ENCODE results near the gene LANCL2. TPM values are rescaled to one million over a fixed set of nuclear protein-coding genes. Genes with fewer than 3 reads are reported as not detected.

LANCL2 gene
- total RNA-seq, 1 experiment from 2014 or later: 21.8 TPM

DNA sequence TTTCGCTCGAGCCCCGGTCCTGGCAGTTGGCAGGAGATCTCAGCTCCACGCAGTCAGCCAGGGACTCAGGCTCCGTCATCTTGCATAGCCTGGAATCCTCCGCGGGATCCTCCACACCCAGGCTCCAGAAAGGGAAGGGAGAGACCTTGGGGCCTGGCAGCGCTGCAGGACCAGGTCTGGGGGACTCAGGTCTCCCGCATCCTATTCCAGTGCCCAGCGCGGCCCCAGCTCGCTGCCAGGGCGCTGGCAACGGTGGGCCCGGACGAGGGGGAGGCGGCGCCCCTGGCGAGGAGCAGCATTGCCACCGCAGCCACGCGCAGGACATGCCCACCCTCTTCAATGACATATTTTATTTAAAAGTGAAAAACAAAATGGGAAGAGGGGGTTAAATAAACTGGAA is 83.4 kb downstream of the LANCL2 start:
- Histone ChIP-seq H3K4me3 (no peak overlapping the region), H3K79me2 (ENCODE audit: low read depth) (no peaks in the 10 kb centered on the region), H4K20me1 (ENCODE audit: insufficient read depth) (no peaks in the 10 kb centered on the region; the same call in 1 of the 2 replicates), H3K27me3 (ENCODE audit: insufficient read depth, low read depth) (no peaks in the 10 kb centered on the region), H3K36me3 (ENCODE audit: low read depth) (no peaks in the 10 kb centered on the region), H3K9me2 (ENCODE audit: insufficient read depth) (no peaks in the 10 kb centered on the region), H3K4me1 (replicated peaks; ENCODE audit: insufficient read depth) (no peaks in the 10 kb centered on the region), H3K4me2 (no peak overlapping the region), H3K27ac (no peak overlapping the region), H3K9me3 (ENCODE audit: insufficient read depth, low read depth) (no peaks in the 10 kb centered on the region; the same call in 1 of the 2 replicates), H3F3A (ENCODE audit: insufficient read depth, low read depth) (0 out of 2 replicates have a peak, but pooled peaks cover 3% of the 10 kb centered on the region), H2AFZ (no peak overlapping the region)
- no peak for DNase-seq
- ChIA-PET POLR2A (ENCODE audit: unreplicated experiment) (no interaction called here), CTCF (no interaction called here)
- BruUV-seq (replicated peaks): no TSS peak
- intact Hi-C loops (cut with micrococcal nuclease; ENCODE audit: unreplicated experiment): no loop called here
- TF ChIP-seq, protein P1, sequence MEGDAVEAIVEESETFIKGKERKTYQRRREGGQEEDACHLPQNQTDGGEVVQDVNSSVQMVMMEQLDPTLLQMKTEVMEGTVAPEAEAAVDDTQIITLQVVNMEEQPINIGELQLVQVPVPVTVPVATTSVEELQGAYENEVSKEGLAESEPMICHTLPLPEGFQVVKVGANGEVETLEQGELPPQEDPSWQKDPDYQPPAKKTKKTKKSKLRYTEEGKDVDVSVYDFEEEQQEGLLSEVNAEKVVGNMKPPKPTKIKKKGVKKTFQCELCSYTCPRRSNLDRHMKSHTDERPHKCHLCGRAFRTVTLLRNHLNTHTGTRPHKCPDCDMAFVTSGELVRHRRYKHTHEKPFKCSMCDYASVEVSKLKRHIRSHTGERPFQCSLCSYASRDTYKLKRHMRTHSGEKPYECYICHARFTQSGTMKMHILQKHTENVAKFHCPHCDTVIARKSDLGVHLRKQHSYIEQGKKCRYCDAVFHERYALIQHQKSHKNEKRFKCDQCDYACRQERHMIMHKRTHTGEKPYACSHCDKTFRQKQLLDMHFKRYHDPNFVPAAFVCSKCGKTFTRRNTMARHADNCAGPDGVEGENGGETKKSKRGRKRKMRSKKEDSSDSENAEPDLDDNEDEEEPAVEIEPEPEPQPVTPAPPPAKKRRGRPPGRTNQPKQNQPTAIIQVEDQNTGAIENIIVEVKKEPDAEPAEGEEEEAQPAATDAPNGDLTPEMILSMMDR (conservative IDR thresholded peaks at IDR 0.05): no peak
- TF ChIP-seq EZH2 (IDR thresholded peaks at IDR 0.05; ENCODE audit: low read depth): no peak

DNA sequence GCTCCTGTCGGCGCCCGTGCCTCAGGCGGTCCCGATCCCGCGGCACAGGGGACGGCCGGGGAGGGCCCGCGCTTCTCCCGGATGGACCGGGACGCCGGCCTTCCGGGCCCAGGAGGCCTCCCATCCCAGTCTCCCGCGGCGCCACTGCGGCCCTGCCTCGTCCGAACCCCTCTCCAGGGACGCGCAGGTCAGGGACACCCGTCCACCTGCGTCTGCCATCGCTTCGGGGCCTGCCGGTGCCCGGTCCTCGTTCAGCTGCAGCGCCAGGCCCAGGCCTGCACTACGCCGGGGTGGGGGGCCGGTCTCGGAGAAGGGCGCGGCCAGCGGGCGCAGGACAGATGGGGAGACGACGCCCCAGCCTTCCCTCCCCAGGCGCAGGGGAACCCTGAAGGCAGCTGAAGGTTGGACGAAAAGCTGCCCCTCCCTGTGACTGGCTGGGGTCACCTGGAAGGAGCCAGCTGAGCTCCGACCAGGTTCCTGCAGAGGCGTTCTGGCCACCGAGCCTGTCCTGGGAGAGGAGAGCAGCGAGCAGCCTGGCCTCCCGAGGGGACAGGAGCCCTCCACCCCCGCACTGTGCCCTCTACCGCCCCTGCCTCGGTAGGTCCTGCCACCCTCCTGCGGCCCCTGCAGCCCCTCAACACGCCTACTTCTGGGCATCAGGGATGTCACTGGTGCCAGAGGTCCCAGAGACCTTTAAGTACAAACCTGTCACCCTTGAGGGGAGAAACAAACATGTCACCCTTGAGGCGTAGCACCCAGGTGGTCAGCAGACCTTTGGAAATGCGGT is 84.3 kb downstream of the LANCL2 start:
- no peaks in the 10 kb centered on the region for H3K4me1 ChIP-seq (replicated peaks; ENCODE audit: insufficient read depth)
- no TSS peak for BruUV-seq (replicated peaks)
- no peaks in the 10 kb centered on the region; the same call in 1 of the 2 replicates for H4K20me1 ChIP-seq (ENCODE audit: insufficient read depth)
- no peak for DNase-seq
- no peaks in the 10 kb centered on the region for H3K27me3 ChIP-seq (ENCODE audit: insufficient read depth, low read depth)
- H2AFZ ChIP-seq: no peak overlapping the region
- no peak overlapping the region for H3K4me3 ChIP-seq
- no peaks in the 10 kb centered on the region; the same call in 1 of the 2 replicates for H3K9me3 ChIP-seq (ENCODE audit: insufficient read depth, low read depth)
- no peaks in the 10 kb centered on the region for H3K36me3 ChIP-seq (ENCODE audit: low read depth)
- no peak overlapping the region for H3K27ac ChIP-seq
- ChIA-PET CTCF (no interaction called here), POLR2A (ENCODE audit: unreplicated experiment) (no interaction called here)
- TF ChIP-seq, protein P1 (conservative IDR thresholded peaks at IDR 0.05): no peak
- no peak for TF ChIP-seq EZH2 (IDR thresholded peaks at IDR 0.05; ENCODE audit: low read depth)
- no peak overlapping the region for H3K4me2 ChIP-seq
- intact Hi-C loops (cut with micrococcal nuclease; ENCODE audit: unreplicated experiment): no loop called here
- H3F3A ChIP-seq (ENCODE audit: insufficient read depth, low read depth): 0 out of 2 replicates have a peak, but pooled peaks cover 3% of the 10 kb centered on the region
- no peaks in the 10 kb centered on the region for H3K79me2 ChIP-seq (ENCODE audit: low read depth)
- no peaks in the 10 kb centered on the region for H3K9me2 ChIP-seq (ENCODE audit: insufficient read depth)

DNA sequence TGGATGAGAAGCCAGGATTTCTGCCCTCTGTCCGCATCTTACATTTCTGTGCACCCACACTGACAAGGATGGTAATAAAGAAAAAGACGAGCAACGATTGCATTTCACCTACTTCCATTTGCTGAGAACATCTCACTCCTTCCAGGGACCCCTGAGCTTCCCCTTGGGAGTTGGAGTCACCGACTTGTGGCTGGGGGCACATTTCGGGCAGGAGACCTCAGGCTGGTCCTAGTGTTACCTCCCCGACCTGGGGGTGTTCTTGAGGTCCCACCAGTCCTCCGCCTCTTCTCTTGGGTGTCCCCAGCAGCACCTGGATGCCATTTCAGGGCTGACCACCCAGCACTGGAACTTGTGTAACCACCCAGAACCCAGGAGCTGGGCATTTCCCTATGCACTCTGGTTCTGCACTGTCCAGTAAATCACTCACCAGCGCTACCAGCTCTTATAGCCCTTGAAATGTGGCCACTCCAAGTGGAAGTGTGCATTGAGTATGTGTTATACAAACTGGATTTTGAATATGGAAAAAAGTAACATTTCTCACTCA is 84.9 kb downstream of the LANCL2 start:
- CTCF ChIA-PET: no interaction called here
- no peak for DNase-seq
- Histone ChIP-seq H3F3A (ENCODE audit: insufficient read depth, low read depth) (no peaks in the 10 kb centered on the region), H2AFZ (no peak overlapping the region), H3K4me3 (no peak overlapping the region), H3K36me3 (ENCODE audit: low read depth) (peaks cover 2% of the 10 kb centered on the region; the same call in 1 of the 2 replicates), H3K4me1 (replicated peaks; ENCODE audit: insufficient read depth) (no peaks in the 10 kb centered on the region), H3K27ac (no peak overlapping the region), H3K4me2 (no peak overlapping the region), H3K9me2 (ENCODE audit: insufficient read depth) (no peaks in the 10 kb centered on the region), H4K20me1 (ENCODE audit: insufficient read depth) (no peaks in the 10 kb centered on the region; the same call in 1 of the 2 replicates), H3K27me3 (ENCODE audit: insufficient read depth, low read depth) (no peaks in the 10 kb centered on the region), H3K9me3 (ENCODE audit: insufficient read depth, low read depth) (no peaks in the 10 kb centered on the region; the same call in 1 of the 2 replicates), H3K79me2 (ENCODE audit: low read depth) (no peaks in the 10 kb centered on the region)
- intact Hi-C loops (cut with micrococcal nuclease; ENCODE audit: unreplicated experiment): no loop called here
- BruUV-seq (replicated peaks): no TSS peak
- POLR2A ChIA-PET (ENCODE audit: unreplicated experiment): interaction anchor here (0.6 kb wide), 1 partner anchor 70 kb away, joined by 3 read pairs; no protein-coding TSS in a partner anchor
- TF ChIP-seq, protein P1 (conservative IDR thresholded peaks at IDR 0.05): no peak
- TF ChIP-seq EZH2 (IDR thresholded peaks at IDR 0.05; ENCODE audit: low read depth): no peak

Data from PC-9 (cell line).